Transverse colon (tissue), 4 donors: ENCODE results near the gene LDLRAD4.

Source experiments
- CTCF ChIP-seq, 5 experiments: fragments of 200-600 bp in 3 of 5; fragments of 450-650 bp in 2 of 5; sonication (generic) in 3 of 5; IDR thresholded peaks; 1 replicate in 2 of 5; 2 replicates in 3 of 5; pipeline ENCODE4 v1.5.1; 2016 to 2017; ENCODE audit warnings: antibody characterized with exemption in 5 of 5, inconsistent platforms in 3 of 5, mild to moderate bottlenecking in 2 of 5, moderate library complexity in 1 of 5
- POLR2A ChIP-seq: fragments of 450-650 bp; IDR thresholded peaks from one replicate; pipeline ENCODE4 v1.6.1; 2016; ENCODE audit warnings: antibody characterized with exemption, mild to moderate bottlenecking, moderate library complexity
- POLR2AphosphoS5 ChIP-seq, 3 donors: sonication (generic); formaldehyde crosslinking; IDR thresholded peaks; one replicate each; pipeline ENCODE4 v1.6.1; 2016; ENCODE audit warnings: antibody characterized with exemption in 3 of 3

- TF ChIP-seq CTCF (IDR thresholded peaks at IDR 0.05): no peak
- no peak for TF ChIP-seq POLR2A
- no peak for TF ChIP-seq POLR2AphosphoS5 (IDR thresholded peaks at IDR 0.05)
These were observed 23.3 kb downstream of the LDLRAD4 start for GRCh38 chr18:13241893-13242175.
